ENCODE measurements around the gene CSNK1G3.

DNA sequence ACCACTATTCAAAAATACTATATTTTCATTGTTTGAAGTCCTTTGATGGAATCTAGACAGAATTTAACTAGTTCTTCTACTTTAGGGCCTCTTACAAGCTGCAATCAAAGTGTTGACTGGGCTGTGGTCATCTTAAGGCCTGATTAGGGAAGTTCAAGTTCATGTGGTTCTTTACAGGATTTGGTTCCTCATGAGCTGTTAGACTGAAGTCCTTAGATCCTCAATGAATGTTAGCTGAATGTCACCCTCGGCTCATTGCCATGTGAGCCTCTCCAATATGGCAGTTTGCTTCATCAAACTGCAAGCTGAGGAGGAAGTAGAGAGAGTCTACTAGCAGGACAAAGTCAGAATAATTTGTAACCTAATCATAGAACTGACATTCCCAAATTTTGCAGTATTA is 135.1 kb downstream of the CSNK1G3 start:
- TF ChIP-seq CTCF (IDR thresholded peaks at IDR 0.05; ENCODE audit: low read depth, low read length) (no peak), MAX (IDR thresholded peaks at IDR 0.05; ENCODE audit: low read depth, low read length) (no peak), POLR2A (IDR thresholded peaks at IDR 0.05; ENCODE audit: extremely low read depth, insufficient read length) (no peak), MYC (IDR thresholded peaks at IDR 0.05; ENCODE audit: low read depth, low read length) (no peak)

Data from NB4 (cell line).